ENCODE data around the gene DYNLT3.

DNA sequence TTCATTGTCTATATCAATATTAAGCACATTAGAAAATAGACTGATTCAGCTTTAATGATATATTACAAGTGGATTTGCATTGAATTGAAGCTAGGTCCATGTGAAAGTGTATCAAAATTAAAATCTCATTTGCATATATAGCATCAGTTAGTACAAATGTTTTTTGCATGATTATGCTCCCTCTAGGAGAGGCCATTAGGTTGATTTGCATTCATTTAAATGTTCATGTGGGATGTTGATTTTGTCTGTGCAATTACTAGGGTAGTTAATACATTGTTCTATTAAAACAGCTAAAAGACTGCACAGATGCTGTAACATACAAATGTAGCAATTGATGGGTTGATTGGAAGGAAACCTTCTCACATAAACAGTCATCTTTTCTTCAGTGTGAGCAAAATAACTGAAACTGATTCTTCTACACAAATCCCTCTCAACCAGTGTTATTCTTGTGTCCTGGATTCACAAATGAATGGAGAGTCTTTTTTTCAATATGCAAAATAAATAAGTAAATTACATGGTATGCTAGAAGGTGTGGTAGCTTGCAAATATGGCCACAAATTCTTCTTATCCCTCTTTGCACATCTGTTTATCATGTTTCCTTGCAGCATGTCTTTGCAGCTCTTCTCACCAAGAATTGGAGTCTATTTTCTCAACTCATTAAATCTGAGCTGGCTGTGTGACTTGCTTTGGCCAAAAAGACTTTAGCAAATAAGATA is 48.6 kb upstream of the DYNLT3 start:
- TF ChIP-seq, protein P1, sequence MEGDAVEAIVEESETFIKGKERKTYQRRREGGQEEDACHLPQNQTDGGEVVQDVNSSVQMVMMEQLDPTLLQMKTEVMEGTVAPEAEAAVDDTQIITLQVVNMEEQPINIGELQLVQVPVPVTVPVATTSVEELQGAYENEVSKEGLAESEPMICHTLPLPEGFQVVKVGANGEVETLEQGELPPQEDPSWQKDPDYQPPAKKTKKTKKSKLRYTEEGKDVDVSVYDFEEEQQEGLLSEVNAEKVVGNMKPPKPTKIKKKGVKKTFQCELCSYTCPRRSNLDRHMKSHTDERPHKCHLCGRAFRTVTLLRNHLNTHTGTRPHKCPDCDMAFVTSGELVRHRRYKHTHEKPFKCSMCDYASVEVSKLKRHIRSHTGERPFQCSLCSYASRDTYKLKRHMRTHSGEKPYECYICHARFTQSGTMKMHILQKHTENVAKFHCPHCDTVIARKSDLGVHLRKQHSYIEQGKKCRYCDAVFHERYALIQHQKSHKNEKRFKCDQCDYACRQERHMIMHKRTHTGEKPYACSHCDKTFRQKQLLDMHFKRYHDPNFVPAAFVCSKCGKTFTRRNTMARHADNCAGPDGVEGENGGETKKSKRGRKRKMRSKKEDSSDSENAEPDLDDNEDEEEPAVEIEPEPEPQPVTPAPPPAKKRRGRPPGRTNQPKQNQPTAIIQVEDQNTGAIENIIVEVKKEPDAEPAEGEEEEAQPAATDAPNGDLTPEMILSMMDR (optimal IDR thresholded peaks at IDR 0.05 in 1 of 3, IDR thresholded peaks at IDR 0.05 in 1 of 3, conservative IDR thresholded peaks at IDR 0.05 in 1 of 3; ENCODE audit: extremely low read depth in 1 of 3, insufficient read depth in 2 of 3, low read length in 3 of 3): no peak
- no peak for TF ChIP-seq EZH2 (IDR thresholded peaks at IDR 0.05; ENCODE audit: low read length)

All from keratinocyte (primary cell).